Brain microvascular endothelial cell (primary cell): ENCODE measurements around the gene FIS1.
"Not testable (repeated sequence)": the region's sequence is repeated elsewhere in the genome, so short reads cannot be mapped to it uniquely, and the experiment has no call there.

ENCODE experiments used
- DNase-seq: peaks from one replicate; pipeline ENCODE4 v3.0.0-alpha.2; 2020
- H3K27ac ChIP-seq: fragments of 250-450 bp; sonication (Bioruptor Pico); 2 replicates; pipeline ENCODE4 v1.5.1; 2020; ENCODE audit warnings: mild to moderate bottlenecking, moderate library complexity
- H3K27me3 ChIP-seq: fragments of 250-450 bp; sonication (Bioruptor Pico); replicated peaks from 2 replicates; pipeline ENCODE4 v1.5.1; 2020; ENCODE audit warnings: mild to moderate bottlenecking
- H3K36me3 ChIP-seq: fragments of 250-450 bp; sonication (Bioruptor Pico); replicated peaks from 2 replicates; pipeline ENCODE4 v1.5.1; 2020; ENCODE audit warnings: mild to moderate bottlenecking
- H3K4me3 ChIP-seq: 2 replicates; pipeline ENCODE4 v1.5.1; 2011; ENCODE audit warnings: low read depth, mild to moderate bottlenecking, control low read depth, low read length, moderate library complexity
- in situ Hi-C: cut with HindIII; loops from 2 replicates; pipeline ENCODE4 v1.10.0; 2017; ENCODE audit warnings: low sequenced_read_pairs, low pct_ligation_motif_present
- TF ChIP-seq, protein P1 (sequence below): IDR thresholded peaks from 2 replicates; pipeline ENCODE4 v1.5.1; 2011; ENCODE audit warnings: low read depth, mild to moderate bottlenecking, moderate library complexity, low read length, control low read depth, inconsistent platforms; ENCODE audit errors: missing control alignments

Gene FIS1

DNA sequence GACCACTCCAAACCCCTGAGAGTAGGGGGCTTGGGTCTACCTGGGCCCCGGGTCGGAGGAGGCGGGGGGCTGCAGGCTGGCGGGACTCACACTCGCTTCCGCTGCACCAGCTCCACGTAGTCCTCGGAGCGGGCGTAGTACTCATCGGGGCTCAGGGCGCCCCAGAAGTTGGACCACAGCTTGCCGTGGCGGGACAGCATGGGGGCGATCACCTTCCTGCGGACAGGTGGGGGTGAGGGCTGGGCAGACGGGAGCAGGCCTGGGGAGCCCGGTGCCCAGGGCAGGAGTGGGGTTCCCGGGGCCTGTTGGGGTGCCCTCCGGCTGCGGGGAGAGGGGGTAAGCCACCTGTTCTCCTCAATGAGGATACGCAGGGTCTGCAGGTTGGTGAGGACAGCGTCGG lies 33.4 kb downstream of the FIS1 start:
- TF ChIP-seq, protein P1, sequence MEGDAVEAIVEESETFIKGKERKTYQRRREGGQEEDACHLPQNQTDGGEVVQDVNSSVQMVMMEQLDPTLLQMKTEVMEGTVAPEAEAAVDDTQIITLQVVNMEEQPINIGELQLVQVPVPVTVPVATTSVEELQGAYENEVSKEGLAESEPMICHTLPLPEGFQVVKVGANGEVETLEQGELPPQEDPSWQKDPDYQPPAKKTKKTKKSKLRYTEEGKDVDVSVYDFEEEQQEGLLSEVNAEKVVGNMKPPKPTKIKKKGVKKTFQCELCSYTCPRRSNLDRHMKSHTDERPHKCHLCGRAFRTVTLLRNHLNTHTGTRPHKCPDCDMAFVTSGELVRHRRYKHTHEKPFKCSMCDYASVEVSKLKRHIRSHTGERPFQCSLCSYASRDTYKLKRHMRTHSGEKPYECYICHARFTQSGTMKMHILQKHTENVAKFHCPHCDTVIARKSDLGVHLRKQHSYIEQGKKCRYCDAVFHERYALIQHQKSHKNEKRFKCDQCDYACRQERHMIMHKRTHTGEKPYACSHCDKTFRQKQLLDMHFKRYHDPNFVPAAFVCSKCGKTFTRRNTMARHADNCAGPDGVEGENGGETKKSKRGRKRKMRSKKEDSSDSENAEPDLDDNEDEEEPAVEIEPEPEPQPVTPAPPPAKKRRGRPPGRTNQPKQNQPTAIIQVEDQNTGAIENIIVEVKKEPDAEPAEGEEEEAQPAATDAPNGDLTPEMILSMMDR = no peak
- Histone ChIP-seq H3K4me3 (no peak overlapping the region), H3K36me3 (peaks cover 61% of the 10 kb centered on the region), H3K27ac (no peak overlapping the region), H3K27me3 (no peaks in the 10 kb centered on the region)
- in situ Hi-C loops = no loop called here
- no peak for DNase-seq

DNA sequence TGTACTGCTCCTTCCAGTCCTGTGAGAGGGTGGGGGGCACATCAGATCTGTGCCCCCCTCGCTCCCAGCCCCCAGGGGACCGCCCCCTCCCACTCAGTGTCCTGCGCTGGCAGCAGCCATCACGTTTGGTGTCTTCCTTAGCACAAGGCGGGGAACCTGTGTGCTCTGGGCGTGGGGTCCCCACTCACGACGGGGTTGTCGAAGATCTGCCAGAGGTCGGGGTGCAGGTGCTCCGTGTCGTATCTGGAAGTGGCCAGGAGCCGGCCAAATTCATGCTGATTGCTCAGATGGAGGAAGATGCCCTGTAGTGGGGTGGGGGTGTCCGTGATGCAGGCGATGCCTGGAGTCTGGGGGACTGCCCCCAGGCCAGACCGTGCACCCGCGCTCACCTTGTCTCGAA lies 34.7 kb downstream of the FIS1 start:
- Histone ChIP-seq H3K36me3 (peaks cover 61% of the 10 kb centered on the region), H3K27me3 (no peaks in the 10 kb centered on the region), H3K4me3 (no peak overlapping the region), H3K27ac (no peak overlapping the region)
- TF ChIP-seq, protein P1 = no peak
- in situ Hi-C loops = no loop called here
- DNase-seq = no peak

DNA sequence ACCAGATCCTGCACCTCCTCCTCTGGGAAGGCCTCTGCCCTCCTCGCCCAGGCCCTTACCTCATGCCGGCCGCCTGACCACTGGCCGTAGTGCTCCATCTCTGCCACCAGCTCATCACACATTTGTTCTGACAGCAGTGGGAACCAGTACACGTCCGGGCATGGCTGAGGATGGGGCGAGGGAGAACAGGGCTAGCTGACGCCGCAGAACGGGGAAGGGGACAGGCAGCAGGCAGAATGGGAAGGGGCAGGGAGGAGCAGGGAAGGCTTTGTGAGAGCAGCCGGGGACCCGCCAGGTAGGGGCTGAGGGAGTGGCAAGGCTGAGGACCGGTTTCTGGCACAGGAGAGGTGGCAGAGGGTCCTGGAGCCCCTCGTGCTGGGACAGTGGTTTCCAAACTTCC lies 36.1 kb downstream of the FIS1 start:
- in situ Hi-C loops = no loop called here
- Histone ChIP-seq H3K27me3 (no peaks in the 10 kb centered on the region), H3K4me3 (no peak overlapping the region), H3K27ac (no peak overlapping the region), H3K36me3 (peaks cover 53% of the 10 kb centered on the region)
- TF ChIP-seq, protein P1 = no peak
- no peak for DNase-seq

DNA sequence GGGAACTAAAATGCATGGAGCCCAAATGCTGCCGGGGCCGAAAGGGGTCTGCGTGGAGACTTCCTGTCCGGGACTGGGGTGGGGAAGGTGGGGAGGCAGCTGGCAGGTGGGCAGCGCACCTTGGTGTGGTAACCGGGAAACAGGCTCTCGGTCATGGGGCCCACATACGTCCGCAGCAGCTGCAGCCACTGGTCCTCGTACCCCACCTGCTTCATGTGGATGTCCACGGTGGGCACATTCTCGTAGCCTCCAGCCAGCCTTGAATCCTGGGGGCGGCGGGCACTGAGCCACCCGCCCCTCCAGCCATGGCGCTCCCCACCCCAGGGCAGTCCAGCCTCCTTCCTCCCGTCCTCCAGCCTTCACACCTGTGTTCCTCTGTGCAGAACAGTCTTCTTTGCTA lies 37.4 kb downstream of the FIS1 start:
- Histone ChIP-seq H3K27me3 (peaks cover 4% of the 10 kb centered on the region), H3K27ac (no peak overlapping the region), H3K36me3 (peaks cover 51% of the 10 kb centered on the region), H3K4me3 (no peak overlapping the region)
- TF ChIP-seq, protein P1 = no peak
- DNase-seq = no peak
- in situ Hi-C loops = no loop called here

DNA sequence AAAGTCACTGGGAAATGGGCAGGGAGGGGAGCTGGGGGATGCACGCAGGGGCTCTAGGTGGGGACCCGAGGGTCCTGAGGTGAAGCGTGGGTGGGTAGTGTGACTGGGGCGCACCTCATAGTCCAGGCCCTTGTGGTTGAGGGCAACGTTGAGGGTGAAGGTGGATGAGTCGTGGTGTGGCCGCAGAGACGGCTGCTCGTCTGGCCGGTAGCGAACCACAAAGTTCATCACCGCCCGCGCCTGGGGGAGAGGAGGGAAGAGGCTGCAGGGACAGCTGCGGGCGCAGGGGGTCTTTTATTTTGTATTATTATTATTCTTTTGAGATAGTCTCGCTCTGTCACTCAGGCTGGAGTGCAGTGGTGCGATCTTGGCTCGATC lies 38.2 kb downstream of the FIS1 start:
- H3K27me3 ChIP-seq = peaks cover 12% of the 10 kb centered on the region
- DNase-seq = no peak
- TF ChIP-seq, protein P1 = no peak
- peaks cover 46% of the 10 kb centered on the region for H3K36me3 ChIP-seq
- no peak overlapping the region for H3K4me3 ChIP-seq
- no peak overlapping the region for H3K27ac ChIP-seq
- in situ Hi-C loops = no loop called here

DNA sequence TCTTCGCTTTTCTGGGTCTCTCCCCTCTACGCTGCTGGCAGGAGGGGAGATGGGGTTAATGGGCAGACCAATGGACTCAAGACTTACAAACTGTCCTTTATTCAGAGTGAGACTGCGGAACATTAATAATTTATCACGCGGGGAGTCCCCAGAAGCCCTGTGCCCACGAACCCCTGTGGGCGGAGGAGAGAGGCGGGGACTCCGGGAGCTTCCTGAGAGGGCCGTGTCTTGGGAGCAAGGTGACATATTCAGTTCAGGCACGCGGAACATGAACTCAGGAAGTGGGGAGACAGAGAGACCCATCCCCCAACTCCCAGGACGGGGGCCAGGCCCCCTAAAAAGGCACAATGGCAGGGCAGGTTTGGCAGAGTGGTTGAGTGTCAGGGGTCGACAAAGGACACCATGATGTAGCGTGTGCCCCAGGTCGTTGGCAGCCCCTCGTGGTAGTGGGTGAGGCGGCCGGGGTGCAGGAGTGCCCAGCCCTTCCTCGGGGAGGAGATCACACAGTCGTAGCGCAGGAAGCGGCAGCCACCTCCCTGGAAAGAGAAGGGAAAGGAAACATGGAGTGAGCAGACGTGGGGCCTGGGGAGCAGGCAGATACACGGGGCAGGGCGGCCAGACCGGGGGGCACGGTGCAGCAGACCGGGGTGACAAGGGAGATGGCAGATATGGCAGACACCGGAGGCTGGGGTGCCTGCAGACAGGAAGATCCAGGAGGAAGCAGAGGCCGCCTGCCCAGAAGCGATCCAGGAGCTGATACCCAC lies 38.8 kb downstream of the FIS1 start:
- H3K36me3 ChIP-seq = peaks cover 40% of the 10 kb centered on the region
- DNase-seq = no peak
- in situ Hi-C loops = no loop called here
- TF ChIP-seq, protein P1 = no peak
- H3K27ac ChIP-seq = no peak overlapping the region
- H3K27me3 ChIP-seq = peaks cover 14% of the 10 kb centered on the region
- H3K4me3 ChIP-seq = no peak overlapping the region

DNA sequence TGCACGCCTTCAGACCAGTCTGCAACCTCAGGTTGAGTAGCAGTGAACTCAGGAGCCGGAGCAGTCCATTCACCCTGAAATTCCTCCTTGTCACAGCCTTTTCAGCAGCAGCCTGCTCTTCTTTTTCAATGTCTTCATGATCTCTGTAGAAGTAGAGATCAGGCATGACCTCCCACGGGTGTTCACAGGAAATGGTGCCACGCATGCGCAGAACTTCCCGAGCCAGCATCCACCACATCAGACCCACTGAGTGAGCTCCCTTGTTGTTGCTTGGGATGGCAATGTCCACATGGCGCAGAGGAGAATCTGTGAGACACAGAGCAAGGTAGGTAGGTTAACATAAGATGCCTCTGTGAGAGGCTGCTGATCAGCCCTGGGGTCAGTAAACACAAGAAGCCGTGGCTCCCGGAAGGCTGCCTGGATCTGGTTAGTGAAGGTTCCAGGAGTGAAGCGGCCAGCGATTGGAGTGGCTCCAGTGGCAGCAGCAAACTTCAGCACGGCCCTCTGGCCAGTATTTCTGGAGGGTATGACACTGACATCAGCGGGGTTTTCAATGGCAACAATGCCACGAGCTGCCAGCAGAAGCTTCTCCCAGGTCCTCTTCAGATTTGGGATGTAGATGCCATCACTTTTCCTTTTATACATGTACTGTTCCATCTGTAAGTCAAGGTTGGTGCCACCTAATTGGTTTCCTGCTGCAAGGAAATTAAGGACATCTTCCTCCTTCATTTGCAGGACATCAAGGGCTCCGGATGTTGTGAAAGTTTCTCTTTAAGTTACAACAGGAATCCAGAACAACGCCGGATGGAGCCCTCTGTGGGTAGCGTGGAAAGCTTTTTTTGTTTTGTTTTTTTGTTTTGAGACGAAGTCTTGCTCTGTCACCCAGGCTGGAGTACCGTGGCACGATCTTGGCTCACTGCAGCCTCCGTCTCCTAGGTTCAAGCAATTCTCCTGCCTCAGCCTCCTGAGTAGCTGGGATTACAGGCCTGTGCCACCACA lies 40.8 kb downstream of the FIS1 start:
- H3K27ac ChIP-seq, DNase-seq, H3K4me3 ChIP-seq, in situ Hi-C loops: not testable (repeated sequence)
- H3K36me3 ChIP-seq = peaks cover 25% of the 10 kb centered on the region
- peaks cover 18% of the 10 kb centered on the region for H3K27me3 ChIP-seq
